ENCODE data around the gene TMEM131. TPM values are rescaled to one million over a fixed set of nuclear protein-coding genes. Genes with fewer than 3 reads are reported as not detected.

The TMEM131 gene
- total and polyA plus RNA-seq, 2 experiments from 2014 or later, result 9.2 to 22.7 TPM

DNA sequence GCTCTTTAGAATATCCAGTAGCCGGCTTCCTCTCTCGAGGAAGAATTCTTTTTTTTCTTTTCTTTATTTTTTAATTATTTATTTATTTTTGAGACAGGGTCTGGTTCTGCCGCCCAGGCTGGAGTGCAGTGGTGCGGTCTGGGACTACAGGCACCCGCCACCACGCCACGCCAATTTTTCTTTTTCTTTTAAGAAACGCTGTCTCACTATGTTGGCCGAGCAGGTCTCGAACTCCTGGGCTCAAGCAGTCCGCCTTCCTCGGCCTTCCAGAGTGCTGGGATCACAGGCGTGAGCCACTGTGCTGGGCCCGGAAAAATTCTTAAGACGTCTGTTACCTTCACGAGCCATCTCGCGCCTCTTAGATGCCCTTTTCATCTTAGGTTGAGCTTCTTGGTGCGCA lies 931 bp upstream of the TMEM131 start:
- peak overlapping the region; percentile 98 for H3K4me2 ChIP-seq
- no peaks in the 10 kb centered on the region for H3F3A ChIP-seq (replicated peaks; ENCODE audit: low read depth)
- Mint-ChIP-seq H3K9me3 (peaks cover 4% of the 10 kb centered on the region; the same call in 1 of the 3 replicates), H3K27me3 (ENCODE audit: insufficient read depth, low read depth, poor library complexity) (peaks cover 4% of the 10 kb centered on the region), H3K36me3 (ENCODE audit: low read depth) (no peaks in the 10 kb centered on the region), H3K27ac (no peak overlapping the region), H3K4me3 (peak overlapping the region; percentile 81), H3K4me1 (peaks cover 13% of the 10 kb centered on the region)
- no peak for ATAC-seq
- no peaks in the 10 kb centered on the region for H3K27me3 ChIP-seq (ENCODE audit: insufficient read depth)
- H3K27ac ChIP-seq (ENCODE audit: low read depth), result no peak overlapping the region
- H2AFZ ChIP-seq, result peak overlapping the region; percentile 100
- DNase-seq (ENCODE audit: low spot score), result peak; percentile 4
- H4K20me1 ChIP-seq (replicated peaks; ENCODE audit: insufficient read depth), result peaks cover 25% of the 10 kb centered on the region
- no peaks in the 10 kb centered on the region for H3K9me2 ChIP-seq (ENCODE audit: insufficient read depth)
- H3K4me1 ChIP-seq (ENCODE audit: insufficient read depth), result peaks cover 20% of the 10 kb centered on the region
- H3K36me3 ChIP-seq (ENCODE audit: insufficient read depth), result no peaks in the 10 kb centered on the region
- no peak for TF ChIP-seq EZH2 (IDR thresholded peaks at IDR 0.05; ENCODE audit: low read depth, unreplicated experiment)
- no peak for TF ChIP-seq POLR2AphosphoS5 (IDR thresholded peaks at IDR 0.05; ENCODE audit: low read depth)
- TF ChIP-seq, protein P1, sequence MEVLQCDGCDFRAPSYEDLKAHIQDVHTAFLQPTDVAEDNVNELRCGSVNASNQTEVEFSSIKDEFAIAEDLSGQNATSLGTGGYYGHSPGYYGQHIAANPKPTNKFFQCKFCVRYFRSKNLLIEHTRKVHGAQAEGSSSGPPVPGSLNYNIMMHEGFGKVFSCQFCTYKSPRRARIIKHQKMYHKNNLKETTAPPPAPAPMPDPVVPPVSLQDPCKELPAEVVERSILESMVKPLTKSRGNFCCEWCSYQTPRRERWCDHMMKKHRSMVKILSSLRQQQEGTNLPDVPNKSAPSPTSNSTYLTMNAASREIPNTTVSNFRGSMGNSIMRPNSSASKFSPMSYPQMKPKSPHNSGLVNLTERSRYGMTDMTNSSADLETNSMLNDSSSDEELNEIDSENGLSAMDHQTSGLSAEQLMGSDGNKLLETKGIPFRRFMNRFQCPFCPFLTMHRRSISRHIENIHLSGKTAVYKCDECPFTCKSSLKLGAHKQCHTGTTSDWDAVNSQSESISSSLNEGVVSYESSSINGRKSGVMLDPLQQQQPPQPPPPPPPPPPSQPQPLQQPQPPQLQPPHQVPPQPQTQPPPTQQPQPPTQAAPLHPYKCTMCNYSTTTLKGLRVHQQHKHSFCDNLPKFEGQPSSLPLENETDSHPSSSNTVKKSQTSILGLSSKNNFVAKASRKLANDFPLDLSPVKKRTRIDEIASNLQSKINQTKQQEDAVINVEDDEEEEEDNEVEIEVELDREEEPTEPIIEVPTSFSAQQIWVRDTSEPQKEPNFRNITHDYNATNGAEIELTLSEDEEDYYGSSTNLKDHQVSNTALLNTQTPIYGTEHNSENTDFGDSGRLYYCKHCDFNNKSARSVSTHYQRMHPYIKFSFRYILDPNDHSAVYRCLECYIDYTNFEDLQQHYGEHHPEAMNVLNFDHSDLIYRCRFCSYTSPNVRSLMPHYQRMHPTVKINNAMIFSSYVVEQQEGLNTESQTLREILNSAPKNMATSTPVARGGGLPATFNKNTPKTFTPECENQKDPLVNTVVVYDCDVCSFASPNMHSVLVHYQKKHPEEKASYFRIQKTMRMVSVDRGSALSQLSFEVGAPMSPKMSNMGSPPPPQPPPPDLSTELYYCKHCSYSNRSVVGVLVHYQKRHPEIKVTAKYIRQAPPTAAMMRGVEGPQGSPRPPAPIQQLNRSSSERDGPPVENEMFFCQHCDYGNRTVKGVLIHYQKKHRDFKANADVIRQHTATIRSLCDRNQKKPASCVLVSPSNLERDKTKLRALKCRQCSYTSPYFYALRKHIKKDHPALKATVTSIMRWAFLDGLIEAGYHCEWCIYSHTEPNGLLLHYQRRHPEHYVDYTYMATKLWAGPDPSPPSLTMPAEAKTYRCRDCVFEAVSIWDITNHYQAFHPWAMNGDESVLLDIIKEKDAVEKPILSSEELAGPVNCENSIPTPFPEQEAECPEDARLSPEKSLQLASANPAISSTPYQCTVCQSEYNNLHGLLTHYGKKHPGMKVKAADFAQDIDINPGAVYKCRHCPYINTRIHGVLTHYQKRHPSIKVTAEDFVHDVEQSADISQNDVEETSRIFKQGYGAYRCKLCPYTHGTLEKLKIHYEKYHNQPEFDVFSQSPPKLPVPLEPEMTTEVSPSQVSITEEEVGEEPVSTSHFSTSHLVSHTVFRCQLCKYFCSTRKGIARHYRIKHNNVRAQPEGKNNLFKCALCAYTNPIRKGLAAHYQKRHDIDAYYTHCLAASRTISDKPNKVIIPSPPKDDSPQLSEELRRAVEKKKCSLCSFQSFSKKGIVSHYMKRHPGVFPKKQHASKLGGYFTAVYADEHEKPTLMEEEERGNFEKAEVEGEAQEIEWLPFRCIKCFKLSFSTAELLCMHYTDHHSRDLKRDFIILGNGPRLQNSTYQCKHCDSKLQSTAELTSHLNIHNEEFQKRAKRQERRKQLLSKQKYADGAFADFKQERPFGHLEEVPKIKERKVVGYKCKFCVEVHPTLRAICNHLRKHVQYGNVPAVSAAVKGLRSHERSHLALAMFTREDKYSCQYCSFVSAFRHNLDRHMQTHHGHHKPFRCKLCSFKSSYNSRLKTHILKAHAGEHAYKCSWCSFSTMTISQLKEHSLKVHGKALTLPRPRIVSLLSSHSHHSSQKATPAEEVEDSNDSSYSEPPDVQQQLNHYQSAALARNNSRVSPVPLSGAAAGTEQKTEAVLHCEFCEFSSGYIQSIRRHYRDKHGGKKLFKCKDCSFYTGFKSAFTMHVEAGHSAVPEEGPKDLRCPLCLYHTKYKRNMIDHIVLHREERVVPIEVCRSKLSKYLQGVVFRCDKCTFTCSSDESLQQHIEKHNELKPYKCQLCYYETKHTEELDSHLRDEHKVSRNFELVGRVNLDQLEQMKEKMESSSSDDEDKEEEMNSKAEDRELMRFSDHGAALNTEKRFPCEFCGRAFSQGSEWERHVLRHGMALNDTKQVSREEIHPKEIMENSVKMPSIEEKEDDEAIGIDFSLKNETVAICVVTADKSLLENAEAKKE (CRISPR knock-in tag; IDR thresholded peaks at IDR 0.05), result no peak
- TF ChIP-seq EZH2phosphoT487 (IDR thresholded peaks at IDR 0.05; ENCODE audit: unreplicated experiment), result no peak
- TF ChIP-seq, protein P2, sequence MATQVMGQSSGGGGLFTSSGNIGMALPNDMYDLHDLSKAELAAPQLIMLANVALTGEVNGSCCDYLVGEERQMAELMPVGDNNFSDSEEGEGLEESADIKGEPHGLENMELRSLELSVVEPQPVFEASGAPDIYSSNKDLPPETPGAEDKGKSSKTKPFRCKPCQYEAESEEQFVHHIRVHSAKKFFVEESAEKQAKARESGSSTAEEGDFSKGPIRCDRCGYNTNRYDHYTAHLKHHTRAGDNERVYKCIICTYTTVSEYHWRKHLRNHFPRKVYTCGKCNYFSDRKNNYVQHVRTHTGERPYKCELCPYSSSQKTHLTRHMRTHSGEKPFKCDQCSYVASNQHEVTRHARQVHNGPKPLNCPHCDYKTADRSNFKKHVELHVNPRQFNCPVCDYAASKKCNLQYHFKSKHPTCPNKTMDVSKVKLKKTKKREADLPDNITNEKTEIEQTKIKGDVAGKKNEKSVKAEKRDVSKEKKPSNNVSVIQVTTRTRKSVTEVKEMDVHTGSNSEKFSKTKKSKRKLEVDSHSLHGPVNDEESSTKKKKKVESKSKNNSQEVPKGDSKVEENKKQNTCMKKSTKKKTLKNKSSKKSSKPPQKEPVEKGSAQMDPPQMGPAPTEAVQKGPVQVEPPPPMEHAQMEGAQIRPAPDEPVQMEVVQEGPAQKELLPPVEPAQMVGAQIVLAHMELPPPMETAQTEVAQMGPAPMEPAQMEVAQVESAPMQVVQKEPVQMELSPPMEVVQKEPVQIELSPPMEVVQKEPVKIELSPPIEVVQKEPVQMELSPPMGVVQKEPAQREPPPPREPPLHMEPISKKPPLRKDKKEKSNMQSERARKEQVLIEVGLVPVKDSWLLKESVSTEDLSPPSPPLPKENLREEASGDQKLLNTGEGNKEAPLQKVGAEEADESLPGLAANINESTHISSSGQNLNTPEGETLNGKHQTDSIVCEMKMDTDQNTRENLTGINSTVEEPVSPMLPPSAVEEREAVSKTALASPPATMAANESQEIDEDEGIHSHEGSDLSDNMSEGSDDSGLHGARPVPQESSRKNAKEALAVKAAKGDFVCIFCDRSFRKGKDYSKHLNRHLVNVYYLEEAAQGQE (IDR thresholded peaks at IDR 0.05; ENCODE audit: unreplicated experiment), result no peak
- no peak for TF ChIP-seq CREB1 (CRISPR knock-in tag; IDR thresholded peaks at IDR 0.05; ENCODE audit: low read depth)
- TF ChIP-seq, protein P3, sequence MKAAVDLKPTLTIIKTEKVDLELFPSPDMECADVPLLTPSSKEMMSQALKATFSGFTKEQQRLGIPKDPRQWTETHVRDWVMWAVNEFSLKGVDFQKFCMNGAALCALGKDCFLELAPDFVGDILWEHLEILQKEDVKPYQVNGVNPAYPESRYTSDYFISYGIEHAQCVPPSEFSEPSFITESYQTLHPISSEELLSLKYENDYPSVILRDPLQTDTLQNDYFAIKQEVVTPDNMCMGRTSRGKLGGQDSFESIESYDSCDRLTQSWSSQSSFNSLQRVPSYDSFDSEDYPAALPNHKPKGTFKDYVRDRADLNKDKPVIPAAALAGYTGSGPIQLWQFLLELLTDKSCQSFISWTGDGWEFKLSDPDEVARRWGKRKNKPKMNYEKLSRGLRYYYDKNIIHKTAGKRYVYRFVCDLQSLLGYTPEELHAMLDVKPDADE (IDR thresholded peaks at IDR 0.05), result no peak
- no peak for TF ChIP-seq ZNF114 (CRISPR knock-in tag; IDR thresholded peaks at IDR 0.05)
- H3K79me2 ChIP-seq (replicated peaks; ENCODE audit: insufficient read depth), result peaks cover 34% of the 10 kb centered on the region
- peak overlapping the region; percentile 97 for H3K4me3 ChIP-seq
